CD4-positive, alpha-beta memory T cell (primary cell): Measurements from ENCODE around the gene FRMPD4. TPM values are rescaled to one million over a fixed set of nuclear protein-coding genes. Genes with fewer than 3 reads are reported as not detected.

Experiments used
- CTCF ChIA-PET: fragments of 350-600 bp; sonication (Branson Sonifier 250); formaldehyde crosslinking; loops from one replicate; lab custom pipeline; 2021; ENCODE audit warnings: inconsistent platforms; ENCODE audit not compliant: partially characterized antibody; lab: Charles Lee
- POLR2A ChIA-PET: fragments of 350-600 bp; sonication (Branson Sonifier 250); formaldehyde crosslinking; loops from one replicate; lab custom pipeline; 2021; ENCODE audit not compliant: partially characterized antibody; lab: Charles Lee
- DNase-seq, 5 donors: peaks; one replicate each; pipeline versions ENCODE4 v3.0.0 to v3.0.0-alpha.2; 2020 to 2022; ENCODE audit warnings: mixed read lengths in 1 of 5
- H3K27ac ChIP-seq: one replicate; pipeline ENCODE4 v1.7.0; 2013; ENCODE audit warnings: low read depth, low read length
- H3K27me3 ChIP-seq: 2 replicates; pipeline ENCODE4 v1.7.0; 2013; ENCODE audit warnings: mild to moderate bottlenecking, low read length, moderate library complexity; ENCODE audit not compliant: insufficient read depth
- H3K36me3 ChIP-seq: 2 replicates; pipeline ENCODE4 v1.7.0; 2013; ENCODE audit warnings: mild to moderate bottlenecking, low read length, moderate library complexity; ENCODE audit not compliant: insufficient read depth
- H3K4me1 ChIP-seq: 2 replicates; pipeline ENCODE4 v1.7.0; 2013; ENCODE audit warnings: mild to moderate bottlenecking, low read length, moderate library complexity; ENCODE audit not compliant: insufficient read depth
- H3K4me3 ChIP-seq, 2 donors: one replicate each; pipeline ENCODE4 v1.7.0; 2013; ENCODE audit warnings: low read length in 2 of 2, mild to moderate bottlenecking in 1 of 2
- H3K9me3 ChIP-seq, 2 donors: one replicate each; pipeline ENCODE4 v1.7.0; 2013; ENCODE audit warnings: low read length in 2 of 2, control low read depth in 1 of 2; ENCODE audit not compliant: control insufficient read depth in 1 of 2
- H3K27ac Mint-ChIP-seq, 7 donors: one replicate each; pipeline ENCODE4 v1.8.0; 2020 to 2021; ENCODE audit warnings: mixed read lengths in 7 of 7, mild to moderate bottlenecking in 6 of 7, inconsistent platforms in 3 of 7, moderate library complexity in 3 of 7
- H3K27me3 Mint-ChIP-seq, 2 donors: one replicate each; pipeline ENCODE4 v1.8.0; 2020 to 2021; ENCODE audit warnings: mixed read lengths in 2 of 2
- H3K36me3 Mint-ChIP-seq, 2 donors: one replicate each; pipeline ENCODE4 v1.8.0; 2020 to 2021; ENCODE audit warnings: mixed read lengths in 2 of 2, inconsistent platforms in 1 of 2, mild to moderate bottlenecking in 1 of 2
- H3K4me1 Mint-ChIP-seq, 4 donors: one replicate each; pipeline ENCODE4 v1.8.0; 2020 to 2021; ENCODE audit warnings: mixed read lengths in 4 of 4, mild to moderate bottlenecking in 1 of 4
- H3K4me3 Mint-ChIP-seq, 8 donors: one replicate each; pipeline ENCODE4 v1.8.0; 2020 to 2021; ENCODE audit warnings: mixed read lengths in 8 of 8, mild to moderate bottlenecking in 7 of 8, moderate library complexity in 6 of 8, inconsistent platforms in 3 of 8
- H3K9me3 Mint-ChIP-seq, 8 donors: one replicate each; pipeline ENCODE4 v1.8.0; 2020 to 2021; ENCODE audit warnings: mixed read lengths in 8 of 8, mild to moderate bottlenecking in 5 of 8, inconsistent platforms in 3 of 8, moderate library complexity in 1 of 8
- intact Hi-C: fragments of 100-400 bp; cut with micrococcal nuclease; formaldehyde crosslinking; loops from one replicate; pipeline ENCODE4 v1.15.1; 2023
- polyA plus RNA-seq, 2 donors: library from polyadenylated mRNA; unstranded; fragments of 300-500 nt; fragmentation: Illumina TruSeq; gene quantifications; one replicate each; pipeline ENCODE4 v1.2.3, GENCODE V29; 2021
- total RNA-seq, 2 experiments: library from RNA; stranded (reverse); gene quantifications; one replicate each; pipeline ENCODE4 v1.2.3, GENCODE V29; 2021

Gene FRMPD4
- total and polyA plus RNA-seq, 4 experiments from 2014 or later, result not detected

DNA sequence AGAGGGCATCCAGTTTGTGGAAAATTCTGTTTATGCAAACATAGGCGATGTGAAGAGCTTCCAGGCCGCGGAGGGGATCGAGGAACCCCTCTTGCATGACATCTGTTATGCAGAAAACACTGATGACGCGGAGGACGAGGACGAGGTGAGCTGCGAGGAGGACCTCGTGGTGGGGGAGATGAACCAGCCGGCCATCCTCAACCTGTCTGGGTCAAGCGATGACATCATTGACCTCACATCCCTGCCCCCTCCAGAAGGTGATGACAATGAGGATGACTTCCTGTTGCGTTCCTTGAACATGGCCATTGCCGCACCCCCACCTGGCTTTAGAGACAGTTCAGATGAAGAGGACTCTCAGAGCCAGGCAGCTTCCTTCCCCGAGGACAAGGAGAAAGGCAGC lies 578.3 kb downstream of the FRMPD4 start:
- peaks cover 0 to 3% (median 0%) of the 10 kb centered on the region in 8 donors for H3K9me3 Mint-ChIP-seq
- ChIA-PET CTCF (no interaction called here), POLR2A (no interaction called here)
- no peaks in the 10 kb centered on the region for H3K4me1 Mint-ChIP-seq
- Histone ChIP-seq H3K4me1 (no peaks in the 10 kb centered on the region), H3K27ac (no peak overlapping the region), H3K27me3 (no peaks in the 10 kb centered on the region), H3K4me3 (no peak overlapping the region), H3K36me3 (no peaks in the 10 kb centered on the region), H3K9me3 (no peaks in the 10 kb centered on the region)
- H3K4me3 Mint-ChIP-seq, result no peak overlapping the region
- H3K27me3 Mint-ChIP-seq, result peaks cover 0 to 6% of the 10 kb centered on the region in 2 donors
- no peak overlapping the region for H3K27ac Mint-ChIP-seq
- intact Hi-C loops, result no loop called here
- DNase-seq, result no peak
- H3K36me3 Mint-ChIP-seq, result no peaks in the 10 kb centered on the region

DNA sequence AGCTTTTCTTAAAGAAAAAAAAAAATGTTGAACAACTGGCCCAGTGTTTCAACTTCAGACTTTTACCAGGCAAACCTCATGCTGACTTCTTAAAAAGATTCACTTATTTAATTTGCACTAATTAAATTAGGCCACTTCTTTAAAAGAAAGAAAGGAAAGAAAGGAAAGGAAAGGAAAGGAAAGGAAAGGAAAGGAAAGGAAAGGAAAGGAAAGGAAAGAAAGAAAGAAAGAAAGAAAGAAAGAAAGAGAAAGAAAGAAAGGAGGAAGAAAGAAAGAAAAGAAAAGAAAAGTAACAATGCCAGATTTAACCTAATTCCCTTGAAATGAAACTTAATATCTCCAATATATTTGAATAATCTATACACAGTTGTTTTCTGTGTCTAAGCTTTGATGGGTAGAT lies 581.6 kb downstream of the FRMPD4 start:
- Histone ChIP-seq H3K4me1 (no peaks in the 10 kb centered on the region), H3K9me3 (no peaks in the 10 kb centered on the region), H3K27ac (no peak overlapping the region), H3K36me3 (no peaks in the 10 kb centered on the region), H3K27me3 (no peaks in the 10 kb centered on the region), H3K4me3 (no peak overlapping the region)
- no peak for DNase-seq
- H3K27me3 Mint-ChIP-seq, result peaks cover 0 to 2% of the 10 kb centered on the region in 2 donors
- intact Hi-C loops, result no loop called here
- CTCF ChIA-PET, result no interaction called here
- POLR2A ChIA-PET, result no interaction called here
- peak overlapping the region in 1 of 8 donors; percentile 37 for H3K4me3 Mint-ChIP-seq
- H3K27ac Mint-ChIP-seq, result peak overlapping the region in 1 of 7 donors; percentile 22
- no peaks in the 10 kb centered on the region for H3K36me3 Mint-ChIP-seq
- peaks cover 0 to 3% (median 0%) of the 10 kb centered on the region in 8 donors for H3K9me3 Mint-ChIP-seq
- H3K4me1 Mint-ChIP-seq, result no peaks in the 10 kb centered on the region

DNA sequence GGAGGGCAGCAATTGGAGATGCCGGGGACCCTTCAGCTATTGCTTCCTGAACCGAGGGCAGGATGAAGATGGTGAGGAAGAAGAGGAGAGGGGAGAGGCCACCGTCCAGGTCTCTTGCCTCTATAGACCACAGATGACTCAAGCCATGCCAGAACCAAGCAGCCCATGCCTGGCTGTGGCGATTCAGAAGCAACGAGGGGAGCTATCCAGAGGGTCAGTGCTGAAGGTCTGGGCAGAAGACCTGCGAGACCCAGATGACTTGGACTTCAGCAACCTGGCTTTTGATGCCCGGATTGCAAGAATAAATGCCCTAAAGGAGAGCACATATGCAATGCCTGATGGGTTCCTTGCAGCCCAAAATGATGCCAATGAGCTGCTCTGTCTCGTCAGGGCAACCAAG lies 582.8 kb downstream of the FRMPD4 start:
- Mint-ChIP-seq H3K27ac (no peak overlapping the region), H3K4me3 (no peak overlapping the region), H3K9me3 (peaks cover 0 to 3% (median 0%) of the 10 kb centered on the region in 8 donors), H3K36me3 (no peaks in the 10 kb centered on the region), H3K27me3 (peaks cover 0 to 2% of the 10 kb centered on the region in 2 donors), H3K4me1 (no peaks in the 10 kb centered on the region)
- no peak for DNase-seq
- ChIA-PET POLR2A (no interaction called here), CTCF (no interaction called here)
- Histone ChIP-seq H3K27me3 (no peaks in the 10 kb centered on the region), H3K36me3 (no peaks in the 10 kb centered on the region), H3K4me1 (no peaks in the 10 kb centered on the region), H3K9me3 (no peaks in the 10 kb centered on the region), H3K27ac (no peak overlapping the region), H3K4me3 (no peak overlapping the region)
- intact Hi-C loops, result no loop called here

DNA sequence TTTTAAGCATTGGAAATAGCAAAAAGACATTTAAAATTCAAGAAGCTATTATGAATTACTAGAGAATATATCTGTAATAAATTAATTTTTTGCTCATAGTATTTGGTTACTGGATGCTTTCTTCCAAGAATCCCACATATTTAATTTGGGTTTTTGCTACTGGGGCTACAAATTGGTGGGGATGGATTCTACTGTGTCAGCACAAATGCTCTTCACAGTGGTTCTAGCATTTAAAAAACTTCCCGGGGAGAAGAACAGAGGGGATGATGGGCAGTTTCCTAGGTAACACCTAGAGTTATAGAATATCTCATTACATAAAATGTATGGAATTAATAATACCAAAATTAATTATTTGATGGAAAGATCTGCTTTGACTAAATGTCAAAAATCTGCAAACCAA lies 584.0 kb downstream of the FRMPD4 start:
- no peaks in the 10 kb centered on the region for H3K27me3 ChIP-seq
- no peaks in the 10 kb centered on the region for H3K9me3 ChIP-seq
- Mint-ChIP-seq H3K4me3 (no peak overlapping the region), H3K9me3 (peaks cover 0 to 3% (median 0%) of the 10 kb centered on the region in 8 donors), H3K27ac (no peak overlapping the region), H3K4me1 (peaks cover 0 to under 1% (median 0%) of the 10 kb centered on the region in 4 donors), H3K36me3 (no peaks in the 10 kb centered on the region), H3K27me3 (peaks cover 1 to 2% of the 10 kb centered on the region in 2 donors)
- H3K4me1 ChIP-seq, result no peaks in the 10 kb centered on the region
- H3K27ac ChIP-seq, result no peak overlapping the region
- no peak overlapping the region for H3K4me3 ChIP-seq
- H3K36me3 ChIP-seq, result no peaks in the 10 kb centered on the region
- CTCF ChIA-PET, result no interaction called here
- no peak for DNase-seq
- intact Hi-C loops, result no loop called here
- POLR2A ChIA-PET, result no interaction called here

DNA sequence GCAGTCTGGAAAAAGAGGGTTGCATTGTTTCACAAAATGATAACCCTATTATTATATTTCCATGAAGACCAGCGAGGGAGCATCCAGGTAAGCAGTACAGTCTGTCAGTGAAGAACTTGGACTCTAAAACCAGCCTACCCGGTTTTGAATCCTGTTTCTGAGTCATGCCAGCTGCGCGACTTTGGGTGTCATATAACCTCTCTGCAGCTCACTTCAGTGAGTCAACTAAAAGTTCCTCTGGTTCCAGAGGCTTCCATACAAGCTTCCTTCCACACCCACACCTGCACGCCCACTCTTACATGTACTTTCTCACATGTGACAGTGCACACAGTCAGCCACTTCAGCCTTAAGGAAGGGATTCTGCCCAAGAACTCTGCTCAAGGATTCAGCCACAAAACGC lies 603.1 kb downstream of the FRMPD4 start:
- H3K9me3 ChIP-seq, result no peaks in the 10 kb centered on the region
- POLR2A ChIA-PET, result no interaction called here
- no peak overlapping the region for H3K27ac ChIP-seq
- H3K9me3 Mint-ChIP-seq, result no peaks in the 10 kb centered on the region
- no peaks in the 10 kb centered on the region for H3K4me1 Mint-ChIP-seq
- no peak overlapping the region for H3K4me3 Mint-ChIP-seq
- H3K27me3 ChIP-seq, result no peaks in the 10 kb centered on the region
- no peak overlapping the region for H3K4me3 ChIP-seq
- no peak for DNase-seq
- H3K4me1 ChIP-seq, result no peaks in the 10 kb centered on the region
- H3K36me3 Mint-ChIP-seq, result no peaks in the 10 kb centered on the region
- intact Hi-C loops, result no loop called here
- no peaks in the 10 kb centered on the region for H3K27me3 Mint-ChIP-seq
- no peak overlapping the region for H3K27ac Mint-ChIP-seq
- CTCF ChIA-PET, result no interaction called here
- no peaks in the 10 kb centered on the region for H3K36me3 ChIP-seq

DNA sequence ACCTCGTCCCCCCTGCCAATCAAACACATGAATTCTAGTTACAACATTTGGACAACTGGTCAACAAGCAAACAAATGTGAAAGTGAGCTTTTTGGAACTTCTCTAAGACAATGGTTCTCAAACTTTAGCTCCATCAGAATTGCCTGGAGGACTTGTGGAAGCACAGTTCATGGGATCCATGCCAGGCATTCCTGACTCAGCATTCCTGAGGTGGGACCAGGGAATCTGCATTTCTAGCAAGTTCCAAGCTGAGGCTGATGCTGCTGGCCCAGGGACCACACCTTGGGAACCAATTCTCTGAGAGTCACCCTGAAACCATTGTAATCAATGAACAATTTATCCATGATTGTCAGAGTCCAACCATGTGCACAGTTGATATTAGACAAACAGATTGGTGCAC lies 609.2 kb downstream of the FRMPD4 start:
- H3K9me3 Mint-ChIP-seq, result peaks cover 0 to 6% (median 2%) of the 10 kb centered on the region in 8 donors
- ChIA-PET CTCF (no interaction called here), POLR2A (no interaction called here)
- H3K4me3 Mint-ChIP-seq, result no peak overlapping the region
- no peaks in the 10 kb centered on the region for H3K4me1 Mint-ChIP-seq
- Histone ChIP-seq H3K27me3 (no peaks in the 10 kb centered on the region), H3K27ac (no peak overlapping the region), H3K4me1 (no peaks in the 10 kb centered on the region), H3K9me3 (no peaks in the 10 kb centered on the region), H3K4me3 (no peak overlapping the region), H3K36me3 (no peaks in the 10 kb centered on the region)
- no peaks in the 10 kb centered on the region for H3K36me3 Mint-ChIP-seq
- DNase-seq, result no peak
- no peak overlapping the region for H3K27ac Mint-ChIP-seq
- H3K27me3 Mint-ChIP-seq, result no peaks in the 10 kb centered on the region
- intact Hi-C loops, result no loop called here

DNA sequence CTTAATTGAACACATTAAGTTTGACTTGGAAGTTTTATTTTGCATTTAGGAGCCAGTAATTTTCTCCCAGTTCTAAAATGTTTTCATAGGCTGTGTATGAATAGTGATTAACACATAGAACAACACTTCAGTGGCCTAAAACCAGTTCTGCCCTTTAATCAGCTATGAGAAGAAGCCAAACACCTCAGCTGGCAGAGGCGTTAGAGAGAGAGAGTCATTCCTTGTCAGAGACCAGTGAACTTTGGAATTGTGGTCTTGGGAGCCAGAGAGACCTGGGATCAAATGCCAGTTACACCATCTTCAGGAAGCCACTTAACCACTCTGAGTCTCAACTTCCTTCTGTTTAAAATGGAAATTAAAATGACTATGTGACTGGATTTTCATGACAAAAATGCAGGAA lies 613.6 kb downstream of the FRMPD4 start:
- H3K27ac Mint-ChIP-seq, result no peak overlapping the region
- H3K4me1 Mint-ChIP-seq, result no peaks in the 10 kb centered on the region
- DNase-seq, result no peak
- no peak overlapping the region for H3K27ac ChIP-seq
- POLR2A ChIA-PET, result no interaction called here
- H3K4me3 Mint-ChIP-seq, result no peak overlapping the region
- no peaks in the 10 kb centered on the region for H3K36me3 ChIP-seq
- H3K4me1 ChIP-seq, result no peaks in the 10 kb centered on the region
- H3K9me3 Mint-ChIP-seq, result peaks cover 0 to 6% (median 2%) of the 10 kb centered on the region in 8 donors
- intact Hi-C loops, result no loop called here
- H3K27me3 ChIP-seq, result no peaks in the 10 kb centered on the region
- CTCF ChIA-PET, result no interaction called here
- H3K9me3 ChIP-seq, result no peaks in the 10 kb centered on the region
- peaks cover 0 to 1% of the 10 kb centered on the region in 2 donors for H3K27me3 Mint-ChIP-seq
- H3K4me3 ChIP-seq, result no peak overlapping the region
- H3K36me3 Mint-ChIP-seq, result no peaks in the 10 kb centered on the region

DNA sequence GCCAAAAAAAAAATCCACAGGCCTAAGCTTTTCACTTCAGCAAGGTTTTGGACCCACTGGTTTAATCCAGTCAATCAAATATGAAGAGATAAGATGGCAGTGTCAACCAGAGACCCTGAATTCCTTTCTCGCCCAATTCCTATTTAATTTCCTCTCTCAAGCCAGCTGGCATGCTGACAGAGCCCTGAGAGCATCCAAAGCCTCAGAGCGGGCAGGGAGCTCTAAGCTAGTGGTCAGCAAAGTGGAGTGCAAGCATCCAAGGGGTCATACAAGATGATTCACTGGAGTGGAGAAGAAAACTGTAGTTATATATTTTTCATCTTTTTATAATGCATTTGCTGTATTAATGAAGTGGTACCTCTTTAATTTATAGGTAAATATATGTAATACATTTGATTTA lies 615.1 kb downstream of the FRMPD4 start:
- intact Hi-C loops, result no loop called here
- Histone ChIP-seq H3K4me3 (no peak overlapping the region), H3K27ac (no peak overlapping the region), H3K9me3 (no peaks in the 10 kb centered on the region), H3K27me3 (no peaks in the 10 kb centered on the region), H3K36me3 (no peaks in the 10 kb centered on the region), H3K4me1 (no peaks in the 10 kb centered on the region)
- peaks cover 0 to 4% of the 10 kb centered on the region in 2 donors for H3K27me3 Mint-ChIP-seq
- POLR2A ChIA-PET, result no interaction called here
- DNase-seq, result no peak
- CTCF ChIA-PET, result no interaction called here
- H3K4me3 Mint-ChIP-seq, result no peak overlapping the region
- no peaks in the 10 kb centered on the region for H3K4me1 Mint-ChIP-seq
- peaks cover 0 to 6% (median 2%) of the 10 kb centered on the region in 8 donors for H3K9me3 Mint-ChIP-seq
- H3K27ac Mint-ChIP-seq, result no peak overlapping the region
- no peaks in the 10 kb centered on the region for H3K36me3 Mint-ChIP-seq
